T-helper 22 cell (primary cell): ENCODE data around the gene VSIR.

Experiments
- DNase-seq: peaks from one replicate; pipeline ENCODE4 v3.0.0-alpha.2; 2020; ENCODE audit warnings: low read depth

The VSIR gene

GRCh38 chr10:71747039-71747531, 26.2 kb downstream of the VSIR start:
- no peak for DNase-seq

GRCh38 chr10:71746344-71747037, 26.8 kb downstream of the VSIR start:
- no peak for DNase-seq

- no peak for DNase-seq
These were observed 27.6 kb downstream of the VSIR start for GRCh38 chr10:71745664-71746250.

GRCh38 chr10:71744897-71745663, 28.2 kb downstream of the VSIR start:
- DNase-seq: no peak

GRCh38 chr10:71743866-71744265, 29.5 kb downstream of the VSIR start:
- DNase-seq: no peak

- no peak for DNase-seq
These were observed 30.1 kb downstream of the VSIR start for GRCh38 chr10:71743089-71743838.

GRCh38 chr10:71742301-71743088, 30.8 kb downstream of the VSIR start:
- no peak for DNase-seq

GRCh38 chr10:71741671-71742070, 31.6 kb downstream of the VSIR start:
- no peak for DNase-seq

GRCh38 chr10:71741029-71741428, 32.3 kb downstream of the VSIR start:
- no peak for DNase-seq

- DNase-seq: no peak
These were observed 33.2 kb downstream of the VSIR start for GRCh38 chr10:71740069-71740653.

- DNase-seq: no peak
These were observed 33.9 kb downstream of the VSIR start for GRCh38 chr10:71739358-71739900.

GRCh38 chr10:71737834-71738197, 35.5 kb downstream of the VSIR start:
- DNase-seq: no peak

- DNase-seq: no peak
These were observed 36.1 kb downstream of the VSIR start for GRCh38 chr10:71737001-71737833.

- no peak for DNase-seq
These were observed 36.8 kb downstream of the VSIR start for GRCh38 chr10:71736570-71736952.

GRCh38 chr10:71735709-71736569, 37.4 kb downstream of the VSIR start:
- peak; percentile 33 for DNase-seq

GRCh38 chr10:71734797-71735196, 38.5 kb downstream of the VSIR start:
- no peak for DNase-seq

- no peak for DNase-seq
These were observed 41.5 kb downstream of the VSIR start for GRCh38 chr10:71731791-71732190.

- no peak for DNase-seq
These were observed 44.1 kb downstream of the VSIR start for GRCh38 chr10:71729161-71729636.
